ENCODE results near the gene KCNH6. TPM values are rescaled to one million over a fixed set of nuclear protein-coding genes. Genes with fewer than 3 reads are reported as not detected.

The KCNH6 gene
- total RNA-seq, 1 experiment from 2014 or later = 1.6 TPM

DNA sequence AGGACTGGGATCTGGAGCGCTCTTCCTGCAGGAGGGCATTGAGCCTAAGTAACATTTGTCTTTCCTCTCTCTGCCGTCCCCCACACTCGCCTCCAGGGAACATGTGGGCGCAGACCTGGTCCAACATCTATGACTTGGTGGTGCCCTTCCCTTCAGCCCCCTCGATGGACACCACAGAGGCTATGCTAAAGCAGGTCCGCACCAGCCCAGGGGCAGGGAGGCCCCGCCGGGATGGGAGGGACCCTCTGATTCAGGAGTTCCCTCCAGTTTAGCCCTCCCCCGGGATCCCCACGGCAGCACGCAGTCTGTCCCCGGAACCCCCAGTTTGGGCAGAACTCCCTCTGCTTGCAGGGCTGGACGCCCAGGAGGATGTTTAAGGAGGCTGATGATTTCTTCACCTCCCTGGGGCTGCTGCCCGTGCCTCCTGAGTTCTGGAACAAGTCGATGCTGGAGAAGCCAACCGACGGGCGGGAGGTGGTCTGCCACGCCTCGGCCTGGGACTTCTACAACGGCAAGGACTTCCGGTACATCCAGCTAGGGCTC is 32.2 kb upstream of the KCNH6 start:
- no peak for DNase-seq

More for the DNA sequence above, 32.2 kb upstream of the KCNH6 start:
- no peak overlapping the region for H3K14ac ChIP-seq (ENCODE audit: insufficient read depth, low read length)
- H2BK12ac ChIP-seq (ENCODE audit: insufficient read length, low read depth, low read length) = no peak overlapping the region
- Mint-ChIP-seq H3K27me3 (ENCODE audit: low read depth) (no peaks in the 10 kb centered on the region; the same call in 1 of the 2 replicates), H3K36me3 (ENCODE audit: insufficient read depth in 1 of 3, low read depth in 3 of 3) (no peaks in the 10 kb centered on the region; a peak in 1 of 7 replicates), H3K9me3 (no peaks in the 10 kb centered on the region), H3K4me1 (peaks cover 0 to 6% of the 10 kb centered on the region in 2 experiments; a peak in 2 of 4 replicates), H3K4me3 (no peak overlapping the region), H3K27ac (no peak overlapping the region)
- H3K27ac ChIP-seq (ENCODE audit: insufficient read length, low read depth, low read length) = no peak overlapping the region
- TF ChIP-seq CTCF (conservative IDR thresholded peaks at IDR 0.05) = no peak
- no peak overlapping the region for H3K4me2 ChIP-seq (ENCODE audit: insufficient read depth, insufficient read length, low read length)
- H4K8ac ChIP-seq (replicated peaks; ENCODE audit: insufficient read length, low read depth, low read length) = no peak overlapping the region
- H4K5ac ChIP-seq (ENCODE audit: insufficient read length, low read depth, low read length) = no peak overlapping the region
- no peaks in the 10 kb centered on the region for H4K20me1 ChIP-seq (ENCODE audit: control insufficient read depth, insufficient read depth, insufficient read length)
- H3K4ac ChIP-seq (ENCODE audit: low read depth, low read length) = no peak overlapping the region
- H3K18ac ChIP-seq (ENCODE audit: insufficient read length, low read depth, low read length) = no peak overlapping the region
- no peak overlapping the region for H3K56ac ChIP-seq (ENCODE audit: insufficient read length, low read depth, low read length)
- H3K79me1 ChIP-seq (ENCODE audit: insufficient read depth, low read depth, low read length, poor library complexity, severe bottlenecking) = no peaks in the 10 kb centered on the region
- H2AK5ac ChIP-seq (ENCODE audit: insufficient read length, low read length) = no peak overlapping the region
- no peaks in the 10 kb centered on the region for H3K9me3 ChIP-seq (ENCODE audit: control insufficient read depth, low read depth, low read length)
- no peak overlapping the region for H2BK20ac ChIP-seq (ENCODE audit: low read depth, low read length, poor library complexity, severe bottlenecking)
- H3K27me3 ChIP-seq (ENCODE audit: insufficient read depth, low read length) = no peaks in the 10 kb centered on the region
- H2BK15ac ChIP-seq (ENCODE audit: low read depth, low read length) = no peak overlapping the region
- no peak overlapping the region for H3K23ac ChIP-seq (ENCODE audit: insufficient read length, low read depth, low read length)
- no peaks in the 10 kb centered on the region for H3K23me2 ChIP-seq (ENCODE audit: insufficient read length, low read depth, low read length, poor library complexity, severe bottlenecking)
- H2BK5ac ChIP-seq (ENCODE audit: insufficient read length, low read length) = no peak overlapping the region
- no peak overlapping the region for H3T11ph ChIP-seq (ENCODE audit: low read length)
- no peak overlapping the region for H3K9ac ChIP-seq (ENCODE audit: extremely low read depth, insufficient read length, low read length)
- no peak overlapping the region for H2BK120ac ChIP-seq (ENCODE audit: low read depth, low read length, poor library complexity, severe bottlenecking)
- H4K91ac ChIP-seq (ENCODE audit: insufficient read length, low read depth, low read length) = no peak overlapping the region
- no peaks in the 10 kb centered on the region for H3K79me2 ChIP-seq (ENCODE audit: insufficient read depth, low read length)
- H3K4me1 ChIP-seq (ENCODE audit: insufficient read depth, low read length) = no peaks in the 10 kb centered on the region
- H2AFZ ChIP-seq (ENCODE audit: low read length) = no peak overlapping the region
- no CpG with 5 or more reads among the region's 22 CpGs for WGBS (ENCODE audit: extremely low coverage, insufficient read length, low lambda C conversion rate)

All from H9 (cell line).